Activated naive CD4-positive, alpha-beta T cell treated with anti-CD3 and anti-CD28 coated beads, Interleukin-2, amount 10 ng/mL, durations not matched to agents 7 days and 5 days (primary cell): ENCODE results near the gene SLC39A11.
"Not testable (repeated sequence)": the region's sequence is repeated elsewhere in the genome, so short reads cannot be mapped to it uniquely, and the experiment has no call there.

Source experiments
- CTCF ChIA-PET: fragments of 350-600 bp; sonication (Branson Sonifier 250); formaldehyde crosslinking; loops from one replicate; lab custom pipeline; 2021; ENCODE audit warnings: antibody characterized with exemption; lab: Charles Lee
- DNase-seq: peaks from one replicate; pipeline ENCODE4 v3.0.0-alpha.2; 2020
- H3K27ac Mint-ChIP-seq: one replicate; pipeline ENCODE4 v1.8.0; 2021; ENCODE audit warnings: mild to moderate bottlenecking, moderate library complexity, mixed read lengths
- H3K27me3 Mint-ChIP-seq: one replicate; pipeline ENCODE4 v1.8.0; 2021; ENCODE audit warnings: mild to moderate bottlenecking, mixed read lengths
- H3K36me3 Mint-ChIP-seq: one replicate; pipeline ENCODE4 v1.8.0; 2021; ENCODE audit warnings: mixed read lengths
- H3K4me1 Mint-ChIP-seq: one replicate; pipeline ENCODE4 v1.8.0; 2021; ENCODE audit warnings: mixed read lengths
- H3K4me3 Mint-ChIP-seq: one replicate; pipeline ENCODE4 v1.8.0; 2021; ENCODE audit warnings: mild to moderate bottlenecking, moderate library complexity, mixed read lengths
- H3K9me3 Mint-ChIP-seq: one replicate; pipeline ENCODE4 v1.8.0; 2021; ENCODE audit warnings: mixed read lengths

Gene SLC39A11

GRCh38 chr17:73013301-73013700, 79.2 kb downstream of the SLC39A11 start:
- Mint-ChIP-seq H3K36me3 (peaks cover 2% of the 10 kb centered on the region), H3K27ac (no peak overlapping the region), H3K9me3 (no peaks in the 10 kb centered on the region), H3K4me1 (peaks cover 12% of the 10 kb centered on the region), H3K27me3 (no peaks in the 10 kb centered on the region), H3K4me3 (no peak overlapping the region)
- no peak for DNase-seq
- CTCF ChIA-PET, result interaction anchor here (1.9 kb wide), 1 partner anchor 454 kb away, joined by 5 read pairs; no protein-coding TSS in a partner anchor

DNA sequence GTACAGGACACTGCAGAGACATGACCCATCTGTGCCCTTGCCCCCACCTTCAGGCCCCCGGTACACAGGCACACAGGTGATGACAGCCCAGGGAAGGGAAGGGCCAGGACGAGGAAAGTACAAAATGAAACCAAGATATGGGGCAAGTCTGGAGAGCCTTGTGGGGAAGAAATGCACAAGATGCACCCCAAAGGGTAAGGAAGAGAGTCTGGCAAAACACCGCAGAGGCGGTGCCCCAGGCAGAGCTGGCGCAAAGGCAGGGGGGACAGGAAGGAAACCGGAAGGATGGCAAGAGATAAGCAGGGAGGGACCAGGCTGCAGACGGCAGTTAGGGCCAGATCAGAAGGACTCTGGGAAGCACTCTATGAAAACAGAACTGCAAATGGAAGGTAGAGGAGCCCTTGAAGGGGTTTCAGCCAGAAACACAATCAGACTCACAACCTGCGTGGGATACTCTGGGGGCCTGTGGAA, 81.4 kb downstream of the SLC39A11 start:
- H3K27ac Mint-ChIP-seq, result peak overlapping the region; percentile 75
- peak overlapping the region; percentile 46 for H3K4me3 Mint-ChIP-seq
- H3K9me3 Mint-ChIP-seq, result no peaks in the 10 kb centered on the region
- peak; percentile 28 for DNase-seq
- H3K4me1 Mint-ChIP-seq, result peaks cover 12% of the 10 kb centered on the region
- no peaks in the 10 kb centered on the region for H3K36me3 Mint-ChIP-seq
- no peaks in the 10 kb centered on the region for H3K27me3 Mint-ChIP-seq
- CTCF ChIA-PET, result no interaction called here

DNA sequence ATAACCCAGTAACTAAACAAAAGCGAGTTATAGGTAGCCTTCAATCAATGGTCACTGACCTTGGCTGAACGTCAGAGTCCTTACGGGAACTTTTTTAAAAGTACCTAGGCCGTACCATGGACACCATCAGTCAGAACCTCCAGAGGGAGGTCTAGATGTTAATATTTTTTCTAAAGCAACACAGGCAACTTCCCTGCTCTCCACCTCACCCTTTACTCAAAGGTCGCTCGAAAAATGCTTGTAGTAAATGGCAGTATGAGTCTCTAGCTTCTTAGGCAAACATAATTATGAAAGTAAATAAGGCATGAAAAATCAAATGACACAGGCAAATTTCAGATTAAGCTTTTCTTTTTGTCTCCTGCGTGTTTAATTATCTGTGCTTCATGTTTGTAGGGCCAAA, 82.1 kb downstream of the SLC39A11 start:
- Mint-ChIP-seq H3K4me1 (peaks cover 12% of the 10 kb centered on the region), H3K36me3 (no peaks in the 10 kb centered on the region), H3K9me3 (no peaks in the 10 kb centered on the region), H3K4me3 (no peak overlapping the region), H3K27ac (no peak overlapping the region), H3K27me3 (no peaks in the 10 kb centered on the region)
- DNase-seq, result no peak
- CTCF ChIA-PET, result no interaction called here

GRCh38 chr17:73007407-73007806, 85.1 kb downstream of the SLC39A11 start:
- H3K27ac Mint-ChIP-seq, result no peak overlapping the region
- no peak for DNase-seq
- CTCF ChIA-PET, result no interaction called here

GRCh38 chr17:73005360-73005759, 87.1 kb downstream of the SLC39A11 start:
- CTCF ChIA-PET, result no interaction called here
- Mint-ChIP-seq H3K4me1 (no peaks in the 10 kb centered on the region), H3K9me3 (no peaks in the 10 kb centered on the region), H3K4me3 (no peak overlapping the region), H3K27me3 (no peaks in the 10 kb centered on the region), H3K27ac (no peak overlapping the region), H3K36me3 (no peaks in the 10 kb centered on the region)
- no peak for DNase-seq

More at GRCh38 chr17:73007407-73007806, 85.1 kb downstream of the SLC39A11 start:
- H3K9me3 Mint-ChIP-seq, result no peaks in the 10 kb centered on the region
- no peaks in the 10 kb centered on the region for H3K36me3 Mint-ChIP-seq
- H3K27me3 Mint-ChIP-seq, result no peaks in the 10 kb centered on the region
- peaks cover 12% of the 10 kb centered on the region for H3K4me1 Mint-ChIP-seq
- H3K4me3 Mint-ChIP-seq, result no peak overlapping the region

DNA sequence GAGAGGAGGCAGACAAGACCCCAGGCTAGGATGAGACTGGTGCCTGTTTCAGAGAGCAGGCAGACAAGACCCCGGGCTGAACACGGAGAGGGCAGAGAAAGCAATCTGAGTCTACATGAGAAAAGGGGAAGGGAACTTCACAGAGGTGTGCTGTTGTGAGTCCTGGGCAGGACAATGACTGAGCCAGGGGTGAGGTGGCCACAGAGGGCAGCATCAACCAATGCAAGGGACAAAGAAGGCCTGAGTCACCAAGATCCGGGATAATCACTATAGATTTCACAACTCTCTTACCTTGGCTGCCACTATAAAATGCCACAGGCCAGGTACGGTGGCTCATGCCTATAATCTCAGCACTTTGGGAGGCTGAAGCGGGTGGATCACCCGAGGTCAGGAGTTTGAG, 89.0 kb downstream of the SLC39A11 start:
- no peak for DNase-seq
- CTCF ChIA-PET, result no interaction called here
- H3K4me3 Mint-ChIP-seq, result no peak overlapping the region
- H3K9me3 Mint-ChIP-seq, result no peaks in the 10 kb centered on the region
- H3K36me3 Mint-ChIP-seq, result no peaks in the 10 kb centered on the region
- H3K4me1 Mint-ChIP-seq, result no peaks in the 10 kb centered on the region
- H3K27me3 Mint-ChIP-seq, result no peaks in the 10 kb centered on the region
- H3K27ac Mint-ChIP-seq, result no peak overlapping the region

GRCh38 chr17:73000832-73001231, 91.7 kb downstream of the SLC39A11 start:
- DNase-seq, result no peak
- Mint-ChIP-seq H3K9me3 (peaks cover 5% of the 10 kb centered on the region), H3K36me3 (peaks cover 4% of the 10 kb centered on the region), H3K4me1 (no peaks in the 10 kb centered on the region), H3K27me3 (no peaks in the 10 kb centered on the region), H3K27ac (no peak overlapping the region), H3K4me3 (no peak overlapping the region)
- CTCF ChIA-PET, result no interaction called here

GRCh38 chr17:72999474-72999873, 93.0 kb downstream of the SLC39A11 start:
- CTCF ChIA-PET, result interaction anchor here (1.6 kb wide), 1 partner anchor 13 kb away, joined by 6 read pairs; no protein-coding TSS in a partner anchor
- not testable (repeated sequence) for H3K27ac Mint-ChIP-seq, H3K9me3 Mint-ChIP-seq, H3K27me3 Mint-ChIP-seq, DNase-seq, H3K36me3 Mint-ChIP-seq, H3K4me1 Mint-ChIP-seq, H3K4me3 Mint-ChIP-seq

- Mint-ChIP-seq H3K4me3 (no peak overlapping the region), H3K27me3 (no peaks in the 10 kb centered on the region), H3K9me3 (peaks cover 5% of the 10 kb centered on the region), H3K36me3 (peaks cover 4% of the 10 kb centered on the region), H3K27ac (no peak overlapping the region), H3K4me1 (no peaks in the 10 kb centered on the region)
- no peak for DNase-seq
- CTCF ChIA-PET, result interaction anchor here (1.6 kb wide), 1 partner anchor 12 kb away, joined by 6 read pairs; no protein-coding TSS in a partner anchor
These were observed 94.1 kb downstream of the SLC39A11 start for GRCh38 chr17:72998343-72998742.

GRCh38 chr17:72997559-72997958, 94.9 kb downstream of the SLC39A11 start:
- no peaks in the 10 kb centered on the region for H3K4me1 Mint-ChIP-seq
- peaks cover 5% of the 10 kb centered on the region for H3K9me3 Mint-ChIP-seq
- peaks cover 4% of the 10 kb centered on the region for H3K36me3 Mint-ChIP-seq
- H3K27me3 Mint-ChIP-seq, result no peaks in the 10 kb centered on the region
- no peak overlapping the region for H3K4me3 Mint-ChIP-seq
- no peak overlapping the region for H3K27ac Mint-ChIP-seq
- CTCF ChIA-PET, result no interaction called here
- no peak for DNase-seq

- Mint-ChIP-seq H3K9me3 (peaks cover 5% of the 10 kb centered on the region), H3K27ac (no peak overlapping the region), H3K36me3 (peaks cover 4% of the 10 kb centered on the region), H3K4me3 (no peak overlapping the region), H3K4me1 (no peaks in the 10 kb centered on the region), H3K27me3 (no peaks in the 10 kb centered on the region)
- CTCF ChIA-PET, result no interaction called here
- no peak for DNase-seq
These were observed 95.7 kb downstream of the SLC39A11 start for GRCh38 chr17:72996791-72997190.

GRCh38 chr17:72995008-72995656, 97.4 kb downstream of the SLC39A11 start:
- CTCF ChIA-PET, result interaction anchor here (1.9 kb wide), 1 partner anchor 9 kb away, joined by 11 read pairs; no protein-coding TSS in a partner anchor
- H3K9me3 Mint-ChIP-seq, result peaks cover 5% of the 10 kb centered on the region
- H3K4me1 Mint-ChIP-seq, result no peaks in the 10 kb centered on the region
- no peak overlapping the region for H3K27ac Mint-ChIP-seq
- no peak for DNase-seq
- H3K27me3 Mint-ChIP-seq, result no peaks in the 10 kb centered on the region
- H3K4me3 Mint-ChIP-seq, result no peak overlapping the region
- peaks cover 4% of the 10 kb centered on the region for H3K36me3 Mint-ChIP-seq

GRCh38 chr17:72992783-72993467, 99.6 kb downstream of the SLC39A11 start:
- H3K27me3 Mint-ChIP-seq, CTCF ChIA-PET, DNase-seq, H3K27ac Mint-ChIP-seq, H3K4me3 Mint-ChIP-seq, H3K36me3 Mint-ChIP-seq, H3K9me3 Mint-ChIP-seq, H3K4me1 Mint-ChIP-seq: not testable (repeated sequence)

DNA sequence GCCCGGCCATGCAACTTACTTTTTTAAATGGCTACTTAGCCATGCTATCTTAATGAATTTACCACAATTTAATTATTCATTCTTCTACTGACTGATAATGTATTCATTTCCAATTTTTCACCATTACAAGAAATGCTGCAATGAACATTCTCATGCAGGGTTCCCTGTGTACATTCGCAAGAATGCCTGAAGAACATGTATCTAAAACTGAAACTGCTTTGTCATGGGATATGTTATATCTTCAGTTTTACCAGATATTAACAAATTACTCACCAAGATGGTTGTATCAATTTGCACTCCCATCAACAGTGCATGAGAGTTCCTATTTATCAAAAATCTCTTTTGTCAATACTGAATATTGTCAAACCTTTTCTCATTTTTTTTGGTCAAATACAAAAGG, 100.8 kb downstream of the SLC39A11 start:
- Mint-ChIP-seq H3K9me3 (peaks cover 5% of the 10 kb centered on the region), H3K27me3 (no peaks in the 10 kb centered on the region), H3K4me3 (no peak overlapping the region), H3K27ac (no peak overlapping the region), H3K4me1 (no peaks in the 10 kb centered on the region), H3K36me3 (peaks cover 4% of the 10 kb centered on the region)
- DNase-seq, result no peak
- CTCF ChIA-PET, result no interaction called here
